WTC11 (cell line): ENCODE data around the gene PLPPR5. TPM values are rescaled to one million over a fixed set of nuclear protein-coding genes. Genes with fewer than 3 reads are reported as not detected.

Experiments
- FOXK1 ChIP-seq: sonication (generic); formaldehyde crosslinking; IDR thresholded peaks from 2 replicates; pipeline ENCODE4 v1.8.0; 2022; ENCODE audit warnings: mild to moderate bottlenecking, moderate library complexity, missing genetic modification reagents
- ZNF671 ChIP-seq: fragments of 250-450 bp; sonication (Bioruptor Pico); IDR thresholded peaks from 2 replicates; pipeline ENCODE4 v1.8.0; 2021; ENCODE audit warnings: mild to moderate bottlenecking
- total RNA-seq: library from RNA; stranded (reverse); gene quantifications from 3 replicates; pipeline ENCODE4 v1.2.3, GENCODE V29; 2021
- TF ChIP-seq, protein P1 (sequence below): fragments of 250-450 bp; sonication (Bioruptor Pico); IDR thresholded peaks from 2 replicates; pipeline ENCODE4 v1.8.0; 2021; ENCODE audit warnings: mild to moderate bottlenecking
- TF ChIP-seq, protein P2 (sequence below): sonication (generic); formaldehyde crosslinking; IDR thresholded peaks from 2 replicates; pipeline ENCODE4 v1.8.1; 2023; ENCODE audit warnings: mild to moderate bottlenecking, moderate library complexity, missing genetic modification reagents
- TF ChIP-seq, protein P3 (sequence below): sonication (generic); formaldehyde crosslinking; IDR thresholded peaks from 2 replicates; pipeline ENCODE4 v1.8.1; 2023; ENCODE audit warnings: mild to moderate bottlenecking, missing genetic modification reagents
- TF ChIP-seq, protein P4 (sequence below): sonication (generic); formaldehyde crosslinking; IDR thresholded peaks from 2 replicates; pipeline ENCODE4 v1.8.0; 2023; ENCODE audit warnings: mild to moderate bottlenecking, missing genetic modification reagents

Gene PLPPR5
- total RNA-seq, 1 experiment from 2014 or later: 1.6 TPM

DNA sequence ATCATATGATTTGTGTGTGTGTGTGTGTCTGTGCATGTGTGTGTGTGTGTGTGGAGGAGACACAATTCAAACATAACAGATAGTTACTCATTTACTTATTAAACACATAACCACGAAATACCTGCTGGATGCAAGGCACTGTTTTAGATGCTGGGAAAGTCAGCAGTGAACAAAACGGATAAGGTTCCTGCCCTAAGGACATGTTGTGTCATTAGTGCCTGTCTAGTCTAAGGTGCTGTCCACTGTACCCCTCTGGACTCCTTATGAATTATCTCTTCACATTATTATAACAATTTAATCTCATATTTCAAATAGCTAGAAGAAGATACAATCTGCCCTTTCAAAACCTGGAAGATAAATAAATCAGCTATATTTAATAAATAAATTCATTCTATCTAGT lies 162.4 kb downstream of the PLPPR5 start (continued):
- TF ChIP-seq, protein P1, sequence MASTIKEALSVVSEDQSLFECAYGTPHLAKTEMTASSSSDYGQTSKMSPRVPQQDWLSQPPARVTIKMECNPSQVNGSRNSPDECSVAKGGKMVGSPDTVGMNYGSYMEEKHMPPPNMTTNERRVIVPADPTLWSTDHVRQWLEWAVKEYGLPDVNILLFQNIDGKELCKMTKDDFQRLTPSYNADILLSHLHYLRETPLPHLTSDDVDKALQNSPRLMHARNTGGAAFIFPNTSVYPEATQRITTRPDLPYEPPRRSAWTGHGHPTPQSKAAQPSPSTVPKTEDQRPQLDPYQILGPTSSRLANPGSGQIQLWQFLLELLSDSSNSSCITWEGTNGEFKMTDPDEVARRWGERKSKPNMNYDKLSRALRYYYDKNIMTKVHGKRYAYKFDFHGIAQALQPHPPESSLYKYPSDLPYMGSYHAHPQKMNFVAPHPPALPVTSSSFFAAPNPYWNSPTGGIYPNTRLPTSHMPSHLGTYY: no peak
- TF ChIP-seq FOXK1 (CRISPR knock-in tag): no peak
- TF ChIP-seq, protein P2, sequence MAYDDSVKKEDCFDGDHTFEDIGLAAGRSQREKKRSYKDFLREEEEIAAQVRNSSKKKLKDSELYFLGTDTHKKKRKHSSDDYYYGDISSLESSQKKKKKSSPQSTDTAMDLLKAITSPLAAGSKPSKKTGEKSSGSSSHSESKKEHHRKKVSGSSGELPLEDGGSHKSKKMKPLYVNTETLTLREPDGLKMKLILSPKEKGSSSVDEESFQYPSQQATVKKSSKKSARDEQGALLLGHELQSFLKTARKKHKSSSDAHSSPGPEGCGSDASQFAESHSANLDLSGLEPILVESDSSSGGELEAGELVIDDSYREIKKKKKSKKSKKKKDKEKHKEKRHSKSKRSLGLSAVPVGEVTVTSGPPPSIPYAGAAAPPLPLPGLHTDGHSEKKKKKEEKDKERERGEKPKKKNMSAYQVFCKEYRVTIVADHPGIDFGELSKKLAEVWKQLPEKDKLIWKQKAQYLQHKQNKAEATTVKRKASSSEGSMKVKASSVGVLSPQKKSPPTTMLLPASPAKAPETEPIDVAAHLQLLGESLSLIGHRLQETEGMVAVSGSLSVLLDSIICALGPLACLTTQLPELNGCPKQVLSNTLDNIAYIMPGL: no peak
- TF ChIP-seq, protein P3, sequence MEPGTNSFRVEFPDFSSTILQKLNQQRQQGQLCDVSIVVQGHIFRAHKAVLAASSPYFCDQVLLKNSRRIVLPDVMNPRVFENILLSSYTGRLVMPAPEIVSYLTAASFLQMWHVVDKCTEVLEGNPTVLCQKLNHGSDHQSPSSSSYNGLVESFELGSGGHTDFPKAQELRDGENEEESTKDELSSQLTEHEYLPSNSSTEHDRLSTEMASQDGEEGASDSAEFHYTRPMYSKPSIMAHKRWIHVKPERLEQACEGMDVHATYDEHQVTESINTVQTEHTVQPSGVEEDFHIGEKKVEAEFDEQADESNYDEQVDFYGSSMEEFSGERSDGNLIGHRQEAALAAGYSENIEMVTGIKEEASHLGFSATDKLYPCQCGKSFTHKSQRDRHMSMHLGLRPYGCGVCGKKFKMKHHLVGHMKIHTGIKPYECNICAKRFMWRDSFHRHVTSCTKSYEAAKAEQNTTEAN (CRISPR knock-in tag): no peak
- TF ChIP-seq ZNF671 (CRISPR knock-in tag): no peak
- TF ChIP-seq, protein P4, sequence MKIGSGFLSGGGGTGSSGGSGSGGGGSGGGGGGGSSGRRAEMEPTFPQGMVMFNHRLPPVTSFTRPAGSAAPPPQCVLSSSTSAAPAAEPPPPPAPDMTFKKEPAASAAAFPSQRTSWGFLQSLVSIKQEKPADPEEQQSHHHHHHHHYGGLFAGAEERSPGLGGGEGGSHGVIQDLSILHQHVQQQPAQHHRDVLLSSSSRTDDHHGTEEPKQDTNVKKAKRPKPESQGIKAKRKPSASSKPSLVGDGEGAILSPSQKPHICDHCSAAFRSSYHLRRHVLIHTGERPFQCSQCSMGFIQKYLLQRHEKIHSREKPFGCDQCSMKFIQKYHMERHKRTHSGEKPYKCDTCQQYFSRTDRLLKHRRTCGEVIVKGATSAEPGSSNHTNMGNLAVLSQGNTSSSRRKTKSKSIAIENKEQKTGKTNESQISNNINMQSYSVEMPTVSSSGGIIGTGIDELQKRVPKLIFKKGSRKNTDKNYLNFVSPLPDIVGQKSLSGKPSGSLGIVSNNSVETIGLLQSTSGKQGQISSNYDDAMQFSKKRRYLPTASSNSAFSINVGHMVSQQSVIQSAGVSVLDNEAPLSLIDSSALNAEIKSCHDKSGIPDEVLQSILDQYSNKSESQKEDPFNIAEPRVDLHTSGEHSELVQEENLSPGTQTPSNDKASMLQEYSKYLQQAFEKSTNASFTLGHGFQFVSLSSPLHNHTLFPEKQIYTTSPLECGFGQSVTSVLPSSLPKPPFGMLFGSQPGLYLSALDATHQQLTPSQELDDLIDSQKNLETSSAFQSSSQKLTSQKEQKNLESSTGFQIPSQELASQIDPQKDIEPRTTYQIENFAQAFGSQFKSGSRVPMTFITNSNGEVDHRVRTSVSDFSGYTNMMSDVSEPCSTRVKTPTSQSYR: no peak
